ENCODE data around the gene CDK13. TPM values are rescaled to one million over a fixed set of nuclear protein-coding genes. Genes with fewer than 3 reads are reported as not detected.

Gene CDK13
- total RNA-seq, 1 experiment from 2014 or later = 52.2 TPM

DNA sequence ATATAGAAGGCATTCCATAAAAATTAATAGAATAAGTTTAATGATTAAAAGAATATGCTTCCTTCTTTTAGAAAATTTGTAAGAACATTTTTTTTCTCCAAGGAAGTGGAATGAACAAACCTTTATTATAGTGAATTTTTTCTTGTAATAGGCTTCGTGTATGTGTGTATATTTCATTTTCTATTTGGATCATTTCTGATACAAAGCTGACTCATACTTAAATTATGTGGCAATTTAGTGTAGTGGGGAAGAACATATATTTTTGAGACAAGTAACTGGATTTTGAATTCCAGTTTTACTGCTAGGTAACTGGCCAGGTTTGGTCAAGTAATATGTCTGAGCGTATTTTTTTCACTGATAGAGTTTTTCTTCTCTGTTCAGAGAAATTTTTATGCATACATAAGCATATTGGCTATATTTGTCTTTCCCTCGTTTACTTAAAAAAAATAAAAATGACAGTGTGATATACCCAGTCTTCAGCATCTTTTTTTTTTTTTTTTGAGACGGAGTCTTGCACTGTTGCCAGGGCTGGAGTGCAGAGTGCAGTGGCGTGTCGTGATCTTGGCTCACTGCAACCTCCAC is 50.8 kb downstream of the CDK13 start:
- peaks cover 0 to 6% of the 10 kb centered on the region in 2 experiments; a peak in 3 of 4 replicates for H3K4me1 Mint-ChIP-seq
- Histone ChIP-seq H3K9me3 (ENCODE audit: control insufficient read depth, low read depth, low read length) (no peaks in the 10 kb centered on the region), H2BK15ac (ENCODE audit: low read depth, low read length) (no peak overlapping the region), H3K56ac (ENCODE audit: insufficient read length, low read depth, low read length) (no peak overlapping the region), H3K4me1 (ENCODE audit: insufficient read depth, low read length) (no peaks in the 10 kb centered on the region), H3K27me3 (ENCODE audit: insufficient read depth, low read length) (no peaks in the 10 kb centered on the region), H3K79me1 (ENCODE audit: insufficient read depth, low read depth, low read length, poor library complexity, severe bottlenecking) (no peaks in the 10 kb centered on the region), H3K4me2 (ENCODE audit: insufficient read depth, insufficient read length, low read length) (no peak overlapping the region), H4K20me1 (ENCODE audit: control insufficient read depth, insufficient read depth, insufficient read length) (no peaks in the 10 kb centered on the region), H3K18ac (ENCODE audit: insufficient read length, low read depth, low read length) (no peak overlapping the region), H2BK12ac (ENCODE audit: insufficient read length, low read depth, low read length) (no peak overlapping the region), H3K14ac (ENCODE audit: insufficient read depth, low read length) (no peak overlapping the region), H3T11ph (ENCODE audit: low read length) (no peak overlapping the region), H4K91ac (ENCODE audit: insufficient read length, low read depth, low read length) (no peak overlapping the region), H2AFZ (ENCODE audit: low read length) (no peak overlapping the region), H3K4ac (ENCODE audit: low read depth, low read length) (no peak overlapping the region), H3K23me2 (ENCODE audit: insufficient read length, low read depth, low read length, poor library complexity, severe bottlenecking) (no peaks in the 10 kb centered on the region), H3K23ac (ENCODE audit: insufficient read length, low read depth, low read length) (no peak overlapping the region), H2BK20ac (ENCODE audit: low read depth, low read length, poor library complexity, severe bottlenecking) (no peak overlapping the region), H3K79me2 (ENCODE audit: insufficient read depth, low read length) (no peaks in the 10 kb centered on the region), H4K5ac (ENCODE audit: insufficient read length, low read depth, low read length) (no peak overlapping the region), H2BK120ac (ENCODE audit: low read depth, low read length, poor library complexity, severe bottlenecking) (no peak overlapping the region), H3K27ac (ENCODE audit: insufficient read length, low read depth, low read length) (no peak overlapping the region), H4K8ac (replicated peaks; ENCODE audit: insufficient read length, low read depth, low read length) (no peak overlapping the region), H2AK5ac (ENCODE audit: insufficient read length, low read length) (no peak overlapping the region), H2BK5ac (ENCODE audit: insufficient read length, low read length) (no peak overlapping the region), H3K9ac (ENCODE audit: extremely low read depth, insufficient read length, low read length) (no peak overlapping the region)
- no peak for DNase-seq
- no peaks in the 10 kb centered on the region for H3K27me3 Mint-ChIP-seq (ENCODE audit: low read depth)
- no peaks in the 10 kb centered on the region for H3K9me3 Mint-ChIP-seq
- WGBS (ENCODE audit: extremely low coverage, insufficient read length, low lambda C conversion rate) = no CpG with 5 or more reads among the region's 6 CpGs
- no peak overlapping the region for H3K27ac Mint-ChIP-seq
- no peak overlapping the region for H3K4me3 Mint-ChIP-seq
- H3K36me3 Mint-ChIP-seq (ENCODE audit: insufficient read depth in 1 of 3, low read depth in 3 of 3) = peaks cover 0 to 25% (median 8%) of the 10 kb centered on the region in 3 experiments; a peak in 5 of 7 replicates
- TF ChIP-seq, protein P1, sequence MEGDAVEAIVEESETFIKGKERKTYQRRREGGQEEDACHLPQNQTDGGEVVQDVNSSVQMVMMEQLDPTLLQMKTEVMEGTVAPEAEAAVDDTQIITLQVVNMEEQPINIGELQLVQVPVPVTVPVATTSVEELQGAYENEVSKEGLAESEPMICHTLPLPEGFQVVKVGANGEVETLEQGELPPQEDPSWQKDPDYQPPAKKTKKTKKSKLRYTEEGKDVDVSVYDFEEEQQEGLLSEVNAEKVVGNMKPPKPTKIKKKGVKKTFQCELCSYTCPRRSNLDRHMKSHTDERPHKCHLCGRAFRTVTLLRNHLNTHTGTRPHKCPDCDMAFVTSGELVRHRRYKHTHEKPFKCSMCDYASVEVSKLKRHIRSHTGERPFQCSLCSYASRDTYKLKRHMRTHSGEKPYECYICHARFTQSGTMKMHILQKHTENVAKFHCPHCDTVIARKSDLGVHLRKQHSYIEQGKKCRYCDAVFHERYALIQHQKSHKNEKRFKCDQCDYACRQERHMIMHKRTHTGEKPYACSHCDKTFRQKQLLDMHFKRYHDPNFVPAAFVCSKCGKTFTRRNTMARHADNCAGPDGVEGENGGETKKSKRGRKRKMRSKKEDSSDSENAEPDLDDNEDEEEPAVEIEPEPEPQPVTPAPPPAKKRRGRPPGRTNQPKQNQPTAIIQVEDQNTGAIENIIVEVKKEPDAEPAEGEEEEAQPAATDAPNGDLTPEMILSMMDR (conservative IDR thresholded peaks at IDR 0.05) = no peak
